HG03442 (cell line): ENCODE results near the gene AATF.

Experiments
- ATAC-seq: cut with Tn5 transposase; IDR thresholded peaks from one replicate; pipeline ENCODE4 v1.9.1; 2021; ENCODE audit warnings: mild to moderate bottlenecking, moderate library complexity; ENCODE audit not compliant: unreplicated experiment

The AATF gene

GRCh38 chr17:36948717-36949460 lies at the start of gene AATF:
Gene AATF (plus strand): TSS chr17:36948954. CDS start chr17:36949126, 172 bp downstream.
- peak; percentile 87 for ATAC-seq

- no peak for ATAC-seq
Measured at GRCh38 chr17:36899250-36900159, 49.2 kb upstream of the AATF start.

GRCh38 chr17:36900160-36900512 lies 48.6 kb upstream of the AATF start:
- no peak for ATAC-seq

GRCh38 chr17:36901506-36901905 lies 47.2 kb upstream of the AATF start:
- ATAC-seq: no peak

- no peak for ATAC-seq
Measured at GRCh38 chr17:36907407-36907806, 41.3 kb upstream of the AATF start.

GRCh38 chr17:36910513-36910912 lies 38.2 kb upstream of the AATF start:
- no peak for ATAC-seq

GRCh38 chr17:36911001-36911400 lies 37.8 kb upstream of the AATF start:
- ATAC-seq: no peak

GRCh38 chr17:36913132-36913531 lies 35.6 kb upstream of the AATF start:
- ATAC-seq: no peak

- ATAC-seq: no peak
Measured at GRCh38 chr17:36918211-36918691, 30.5 kb upstream of the AATF start.

GRCh38 chr17:36919407-36919968 lies 29.3 kb upstream of the AATF start:
- no peak for ATAC-seq

GRCh38 chr17:36920032-36921005 lies 28.4 kb upstream of the AATF start:
- ATAC-seq: no peak

GRCh38 chr17:36921095-36921851 lies 27.5 kb upstream of the AATF start:
- no peak for ATAC-seq

- ATAC-seq: no peak
Measured at GRCh38 chr17:36922175-36922574, 26.6 kb upstream of the AATF start.

GRCh38 chr17:36923814-36924221 lies 24.9 kb upstream of the AATF start:
- no peak for ATAC-seq

- no peak for ATAC-seq
Measured at GRCh38 chr17:36926226-36926625, 22.5 kb upstream of the AATF start.

- no peak for ATAC-seq
Measured at GRCh38 chr17:36926701-36927100, 22.1 kb upstream of the AATF start.

- ATAC-seq: no peak
Measured at GRCh38 chr17:36928471-36929345, 20.0 kb upstream of the AATF start.

- no peak for ATAC-seq
Measured at GRCh38 chr17:36929851-36930582, 18.7 kb upstream of the AATF start.
